Measurements from ENCODE around the gene BLACAT1.
"Not testable (repeated sequence)": the region's sequence is repeated elsewhere in the genome, so short reads cannot be mapped to it uniquely, and the experiment has no call there.

DNA sequence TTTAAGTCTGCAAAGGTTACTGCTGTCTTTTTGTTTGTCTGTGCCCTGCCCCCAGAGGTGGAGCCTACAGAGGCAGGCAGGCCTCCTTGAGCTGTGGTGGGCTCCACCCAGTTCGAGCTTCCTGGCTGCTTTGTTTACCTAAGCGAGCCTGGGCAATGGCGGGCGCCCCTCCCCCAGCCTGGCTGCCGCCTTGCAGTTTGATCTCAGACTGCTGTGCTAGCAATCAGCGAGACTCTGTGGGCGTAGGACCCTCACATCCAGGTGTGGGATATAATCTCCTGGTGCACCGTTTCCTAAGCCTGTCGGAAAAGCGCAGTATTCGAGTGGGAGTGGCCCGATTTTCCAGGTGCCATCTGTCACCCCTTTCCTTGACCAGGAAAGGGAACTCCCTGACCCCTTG, 49.6 kb downstream of the BLACAT1 start:
- TF ChIP-seq, protein P1, sequence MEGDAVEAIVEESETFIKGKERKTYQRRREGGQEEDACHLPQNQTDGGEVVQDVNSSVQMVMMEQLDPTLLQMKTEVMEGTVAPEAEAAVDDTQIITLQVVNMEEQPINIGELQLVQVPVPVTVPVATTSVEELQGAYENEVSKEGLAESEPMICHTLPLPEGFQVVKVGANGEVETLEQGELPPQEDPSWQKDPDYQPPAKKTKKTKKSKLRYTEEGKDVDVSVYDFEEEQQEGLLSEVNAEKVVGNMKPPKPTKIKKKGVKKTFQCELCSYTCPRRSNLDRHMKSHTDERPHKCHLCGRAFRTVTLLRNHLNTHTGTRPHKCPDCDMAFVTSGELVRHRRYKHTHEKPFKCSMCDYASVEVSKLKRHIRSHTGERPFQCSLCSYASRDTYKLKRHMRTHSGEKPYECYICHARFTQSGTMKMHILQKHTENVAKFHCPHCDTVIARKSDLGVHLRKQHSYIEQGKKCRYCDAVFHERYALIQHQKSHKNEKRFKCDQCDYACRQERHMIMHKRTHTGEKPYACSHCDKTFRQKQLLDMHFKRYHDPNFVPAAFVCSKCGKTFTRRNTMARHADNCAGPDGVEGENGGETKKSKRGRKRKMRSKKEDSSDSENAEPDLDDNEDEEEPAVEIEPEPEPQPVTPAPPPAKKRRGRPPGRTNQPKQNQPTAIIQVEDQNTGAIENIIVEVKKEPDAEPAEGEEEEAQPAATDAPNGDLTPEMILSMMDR (IDR thresholded peaks at IDR 0.05): not testable (repeated sequence)
- TF ChIP-seq POLR2AphosphoS5 (IDR thresholded peaks at IDR 0.05; ENCODE audit: low read depth, low read length); SIN3A (IDR thresholded peaks at IDR 0.05; ENCODE audit: borderline replicate concordance, insufficient read depth, low read depth, low read length): not testable (repeated sequence)

Measured in Panc1 (cell line).